ENCODE results near the gene ANO1.

Gene ANO1

GRCh38 chr11:70122490-70123198, 44.5 kb downstream of the ANO1 start:
- TF ChIP-seq FOXP2 (optimal IDR thresholded peaks at IDR 0.05; ENCODE audit: control extremely low read depth, extremely low read length, insufficient read depth) (no peak), EZH2 (IDR thresholded peaks at IDR 0.05) (no peak), POLR2AphosphoS5 (IDR thresholded peaks at IDR 0.05; ENCODE audit: borderline replicate concordance, low read depth, low read length) (no peak)
- Histone ChIP-seq H3K4me3 (no peak overlapping the region), H3K9ac (ENCODE audit: insufficient read length) (no peak overlapping the region), H3K9me3 (ENCODE audit: low read depth, low read length) (no peaks in the 10 kb centered on the region), H3K27ac (no peak overlapping the region), H3K36me3 (ENCODE audit: insufficient read depth, low read length) (no peaks in the 10 kb centered on the region)
- DNase-seq (ENCODE audit: low read depth, low spot score): no peak

GRCh38 chr11:70123711-70124110, 45.6 kb downstream of the ANO1 start:
- Histone ChIP-seq H3K27ac (no peak overlapping the region), H3K9me3 (ENCODE audit: low read depth, low read length) (no peaks in the 10 kb centered on the region), H3K36me3 (ENCODE audit: insufficient read depth, low read length) (no peaks in the 10 kb centered on the region), H3K4me3 (no peak overlapping the region), H3K9ac (ENCODE audit: insufficient read length) (no peak overlapping the region)
- DNase-seq (ENCODE audit: low read depth, low spot score): no peak
- TF ChIP-seq EZH2 (IDR thresholded peaks at IDR 0.05) (no peak), FOXP2 (optimal IDR thresholded peaks at IDR 0.05; ENCODE audit: control extremely low read depth, extremely low read length, insufficient read depth) (no peak), POLR2AphosphoS5 (IDR thresholded peaks at IDR 0.05; ENCODE audit: borderline replicate concordance, low read depth, low read length) (no peak)

- DNase-seq (ENCODE audit: low read depth, low spot score): no peak
- Histone ChIP-seq H3K36me3 (ENCODE audit: insufficient read depth, low read length) (no peaks in the 10 kb centered on the region), H3K27ac (no peak overlapping the region), H3K9me3 (ENCODE audit: low read depth, low read length) (no peaks in the 10 kb centered on the region), H3K4me3 (no peak overlapping the region), H3K9ac (ENCODE audit: insufficient read length) (no peak overlapping the region)
- no peak for TF ChIP-seq POLR2AphosphoS5 (IDR thresholded peaks at IDR 0.05; ENCODE audit: borderline replicate concordance, low read depth, low read length)
- no peak for TF ChIP-seq EZH2 (IDR thresholded peaks at IDR 0.05)
These were observed 46.3 kb downstream of the ANO1 start for GRCh38 chr11:70124321-70125000.

GRCh38 chr11:70126494-70126893, 48.4 kb downstream of the ANO1 start:
- Histone ChIP-seq H3K36me3 (ENCODE audit: insufficient read depth, low read length) (no peaks in the 10 kb centered on the region), H3K9ac (ENCODE audit: insufficient read length) (no peak overlapping the region), H3K4me3 (no peak overlapping the region), H3K9me3 (ENCODE audit: low read depth, low read length) (no peaks in the 10 kb centered on the region), H3K27ac (no peak overlapping the region)
- no peak for TF ChIP-seq FOXP2 (optimal IDR thresholded peaks at IDR 0.05; ENCODE audit: control extremely low read depth, extremely low read length, insufficient read depth)
- no peak for DNase-seq (ENCODE audit: low read depth, low spot score)

- H3K27ac ChIP-seq: no peak overlapping the region
- DNase-seq (ENCODE audit: low read depth, low spot score): no peak
- no peaks in the 10 kb centered on the region for H3K36me3 ChIP-seq (ENCODE audit: insufficient read depth, low read length)
- no peaks in the 10 kb centered on the region for H3K9me3 ChIP-seq (ENCODE audit: low read depth, low read length)
- H3K4me3 ChIP-seq: no peak overlapping the region
- TF ChIP-seq EZH2 (IDR thresholded peaks at IDR 0.05) (no peak), POLR2AphosphoS5 (IDR thresholded peaks at IDR 0.05; ENCODE audit: borderline replicate concordance, low read depth, low read length) (no peak), FOXP2 (optimal IDR thresholded peaks at IDR 0.05; ENCODE audit: control extremely low read depth, extremely low read length, insufficient read depth) (no peak)
- no peak overlapping the region for H3K9ac ChIP-seq (ENCODE audit: insufficient read length)
These were observed 49.7 kb downstream of the ANO1 start for GRCh38 chr11:70127653-70128434.

GRCh38 chr11:70128435-70128906, 50.4 kb downstream of the ANO1 start:
- Histone ChIP-seq H3K27ac (no peak overlapping the region), H3K9ac (ENCODE audit: insufficient read length) (no peak overlapping the region), H3K9me3 (ENCODE audit: low read depth, low read length) (no peaks in the 10 kb centered on the region), H3K36me3 (ENCODE audit: insufficient read depth, low read length) (no peaks in the 10 kb centered on the region), H3K4me3 (no peak overlapping the region)
- no peak for DNase-seq (ENCODE audit: low read depth, low spot score)
- TF ChIP-seq POLR2AphosphoS5 (IDR thresholded peaks at IDR 0.05; ENCODE audit: borderline replicate concordance, low read depth, low read length) (no peak), EZH2 (IDR thresholded peaks at IDR 0.05) (no peak), FOXP2 (optimal IDR thresholded peaks at IDR 0.05; ENCODE audit: control extremely low read depth, extremely low read length, insufficient read depth) (no peak)

GRCh38 chr11:70129051-70129592, 51.0 kb downstream of the ANO1 start:
- Histone ChIP-seq H3K36me3 (ENCODE audit: insufficient read depth, low read length) (no peaks in the 10 kb centered on the region), H3K4me3 (no peak overlapping the region), H3K9me3 (ENCODE audit: low read depth, low read length) (no peaks in the 10 kb centered on the region), H3K9ac (ENCODE audit: insufficient read length) (no peak overlapping the region), H3K27ac (no peak overlapping the region)
- no peak for DNase-seq (ENCODE audit: low read depth, low spot score)
- TF ChIP-seq FOXP2 (optimal IDR thresholded peaks at IDR 0.05; ENCODE audit: control extremely low read depth, extremely low read length, insufficient read depth) (no peak), POLR2AphosphoS5 (IDR thresholded peaks at IDR 0.05; ENCODE audit: borderline replicate concordance, low read depth, low read length) (no peak), EZH2 (IDR thresholded peaks at IDR 0.05) (no peak)

GRCh38 chr11:70130636-70131035, 52.5 kb downstream of the ANO1 start:
- no peaks in the 10 kb centered on the region for H3K36me3 ChIP-seq (ENCODE audit: insufficient read depth, low read length)
- TF ChIP-seq EZH2 (IDR thresholded peaks at IDR 0.05): no peak
- DNase-seq (ENCODE audit: low read depth, low spot score): no peak
- no peak overlapping the region for H3K9ac ChIP-seq (ENCODE audit: insufficient read length)
- no peak overlapping the region for H3K27ac ChIP-seq
- H3K4me3 ChIP-seq: no peak overlapping the region
- H3K9me3 ChIP-seq (ENCODE audit: low read depth, low read length): no peaks in the 10 kb centered on the region

Measured in SK-N-MC (cell line).